GM18867 (cell line): Measurements from ENCODE around the gene PTPRD.

ENCODE experiments used
- ATAC-seq: cut with Tn5 transposase; IDR thresholded peaks from one replicate; pipeline ENCODE4 v1.9.1; 2021; ENCODE audit warnings: mild to moderate bottlenecking, moderate library complexity; ENCODE audit not compliant: unreplicated experiment

The PTPRD gene

DNA sequence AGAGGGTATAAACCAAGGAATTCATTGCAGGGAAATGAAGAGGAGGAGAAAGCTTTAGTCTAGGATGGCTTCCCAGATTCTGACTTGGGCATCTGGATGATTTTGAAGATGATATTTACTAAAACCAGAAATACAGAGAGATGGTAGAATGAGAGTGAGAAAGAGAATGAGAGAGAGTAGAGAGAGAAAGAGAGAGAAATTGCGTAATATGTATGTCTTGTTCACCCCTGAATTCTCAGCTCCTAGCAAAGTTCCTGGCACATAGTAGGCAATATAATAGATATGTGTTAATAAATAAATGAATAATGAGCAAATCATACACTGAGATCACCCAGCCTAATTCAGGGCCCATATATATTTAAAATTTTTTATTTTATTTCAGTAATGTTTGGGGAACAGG, 1723.7 kb downstream of the PTPRD start:
- no peak for ATAC-seq

DNA sequence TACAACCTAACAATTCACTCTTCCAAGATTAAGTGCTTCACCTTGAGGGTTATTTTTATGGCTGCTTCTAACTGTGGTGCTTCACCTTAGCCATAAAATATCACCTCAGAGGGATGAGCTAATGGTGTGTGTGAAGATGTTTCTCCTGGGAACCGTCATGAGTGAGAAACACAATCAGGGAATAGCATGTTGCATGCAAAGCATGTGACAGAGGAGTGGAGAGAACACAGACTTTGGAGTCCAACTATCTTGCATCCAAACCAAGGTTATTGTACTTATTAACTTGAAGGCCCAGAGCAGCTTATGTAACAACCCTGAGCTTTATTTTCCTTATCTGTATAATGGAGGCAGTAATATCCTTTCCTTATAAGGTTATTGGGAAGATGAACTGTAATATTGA, 1724.2 kb downstream of the PTPRD start:
- no peak for ATAC-seq

DNA sequence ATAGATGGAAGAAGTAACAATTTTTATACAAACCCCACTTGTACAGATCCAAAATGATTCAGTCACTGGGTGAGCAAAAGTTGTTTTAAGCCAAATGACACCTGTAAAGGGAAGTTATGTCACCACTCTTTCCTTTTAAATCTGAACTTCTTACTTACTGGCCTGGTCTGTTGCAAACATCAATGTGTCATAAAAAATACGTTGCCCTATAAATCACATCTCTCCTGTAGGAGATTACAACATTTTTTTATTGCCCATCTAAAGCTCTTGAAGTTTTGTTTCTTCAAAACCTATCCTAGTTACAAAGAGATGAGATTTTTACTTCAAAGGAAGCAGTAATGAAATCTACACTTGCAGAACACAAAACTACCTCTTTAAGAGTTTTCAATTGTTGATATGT, 1725.4 kb downstream of the PTPRD start:
- ATAC-seq: no peak

DNA sequence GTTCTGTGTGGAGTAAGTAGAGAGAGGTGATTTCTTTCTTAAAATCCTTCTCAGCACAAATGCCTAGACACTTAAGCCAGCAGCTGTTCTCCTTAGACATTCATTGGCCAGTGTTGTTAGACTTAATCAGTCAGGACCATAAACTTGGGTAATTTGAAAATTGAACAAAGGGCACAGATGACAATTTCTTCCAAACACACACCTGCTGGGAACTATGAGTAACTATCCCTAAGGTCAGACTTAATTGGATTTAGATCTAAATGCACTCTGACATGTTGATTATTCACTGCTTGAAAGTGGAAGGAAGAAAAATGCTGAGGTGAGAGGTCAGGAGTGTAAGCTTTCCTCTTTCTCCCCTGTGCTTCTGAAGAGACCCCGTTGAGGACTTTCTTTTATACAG, 1729.5 kb downstream of the PTPRD start:
- no peak for ATAC-seq

DNA sequence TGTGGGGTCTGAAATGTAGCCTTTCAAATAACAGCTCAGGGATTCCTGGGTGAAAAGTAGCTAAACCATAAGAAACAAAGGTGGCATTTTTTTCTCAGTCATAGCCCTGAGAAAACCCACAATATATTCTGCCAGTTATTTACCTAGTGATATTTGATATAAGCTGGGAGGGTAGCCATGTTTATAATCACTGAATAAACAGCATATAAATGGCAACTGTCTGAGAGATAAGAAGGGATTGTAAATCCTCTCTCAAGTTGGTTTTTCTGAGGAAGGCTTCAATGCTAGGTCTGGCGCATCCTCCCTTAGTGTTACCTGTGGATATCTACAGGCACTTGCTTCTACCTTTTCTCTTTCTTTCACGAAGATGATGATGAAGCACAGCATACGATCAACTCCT, 1732.7 kb downstream of the PTPRD start:
- no peak for ATAC-seq

DNA sequence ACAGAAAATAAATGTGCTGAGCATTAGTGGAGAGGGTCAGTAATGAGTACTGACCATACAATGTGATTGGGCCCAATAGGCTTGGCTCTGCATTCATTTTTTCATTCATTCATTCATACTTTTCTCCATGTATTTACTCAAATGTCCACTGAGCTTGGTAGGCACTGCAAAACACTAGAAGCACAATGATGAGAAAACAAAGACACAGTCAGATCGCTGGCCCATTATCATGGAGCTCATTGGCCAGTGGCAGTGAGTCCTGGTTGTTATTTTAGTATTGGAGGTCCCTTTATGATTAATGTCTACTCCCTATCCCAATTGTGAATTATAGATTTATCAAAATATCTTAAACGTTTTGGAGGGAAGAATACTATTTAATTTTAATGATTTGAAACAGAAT, 1733.5 kb downstream of the PTPRD start:
- ATAC-seq: no peak

DNA sequence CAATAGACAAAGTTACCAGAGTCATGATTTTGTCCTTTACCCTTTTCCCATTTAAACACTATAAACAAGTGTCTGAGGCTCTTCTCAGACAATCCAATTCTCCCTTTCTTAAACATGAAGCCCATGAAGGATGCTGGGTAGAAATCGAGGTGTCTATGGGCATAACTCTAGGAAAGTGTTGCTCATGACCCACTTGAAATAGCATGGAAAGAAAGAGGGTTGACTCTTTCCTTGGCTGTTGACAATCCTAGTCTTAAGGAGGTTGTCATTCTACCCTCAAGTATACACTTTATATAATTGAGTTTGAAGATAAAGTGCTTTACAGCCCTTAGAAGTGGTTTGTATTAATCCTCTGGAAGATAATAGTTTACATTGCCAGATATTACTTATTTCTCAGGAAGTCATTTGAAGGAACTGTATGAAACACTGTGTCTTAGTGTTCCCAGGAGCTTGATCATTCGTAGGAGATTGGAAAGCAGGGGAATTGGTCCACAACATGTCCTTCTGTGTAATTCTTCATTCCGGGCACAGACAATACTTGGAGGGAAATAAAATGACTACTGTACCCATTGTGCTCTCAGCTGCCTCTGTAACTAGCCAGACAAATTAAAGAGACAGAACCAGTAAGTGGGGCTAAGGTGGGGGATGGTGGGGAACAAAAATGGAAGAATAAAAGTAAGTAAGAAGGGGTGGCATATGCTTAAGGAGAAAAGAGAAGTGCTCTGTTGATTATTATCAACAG, 1734.9 kb downstream of the PTPRD start:
- ATAC-seq: no peak

DNA sequence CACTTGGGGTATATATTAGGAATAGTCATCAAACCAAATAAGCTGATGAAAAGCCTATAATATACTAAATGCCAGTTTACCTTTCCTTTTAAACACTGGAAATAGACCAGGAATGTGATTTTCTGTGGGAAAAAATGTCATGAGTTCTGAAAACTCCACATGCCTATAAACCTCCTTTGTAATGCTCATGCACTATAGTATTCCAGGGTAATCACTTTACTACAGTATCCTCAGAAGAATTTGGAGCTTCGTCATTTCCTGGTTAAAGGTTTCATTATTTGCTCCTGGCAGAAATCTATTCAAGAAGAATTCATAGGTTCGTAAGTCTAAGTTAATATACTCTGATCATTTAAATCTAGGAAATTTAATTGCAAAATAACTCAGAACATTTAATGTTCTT, 1736.5 kb downstream of the PTPRD start:
- no peak for ATAC-seq

DNA sequence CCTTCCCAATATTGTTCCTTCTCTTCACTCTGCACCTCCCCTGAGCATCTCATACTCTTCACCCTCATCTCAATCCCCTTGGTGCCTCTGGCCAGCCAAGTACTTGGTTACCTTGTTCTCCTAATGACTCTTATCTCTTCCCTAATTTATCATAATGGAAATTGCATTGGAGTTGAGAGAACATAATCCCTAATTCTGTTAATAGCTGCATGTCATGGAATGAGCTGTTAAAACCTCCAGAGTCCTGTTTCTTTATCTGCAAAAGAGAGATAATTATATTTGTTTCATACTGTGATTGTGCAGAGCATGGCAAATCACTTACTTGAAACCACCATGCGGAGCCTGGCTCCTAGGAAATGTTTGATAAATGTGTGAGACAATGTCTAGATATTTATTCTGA, 1738.3 kb downstream of the PTPRD start:
- ATAC-seq: no peak

DNA sequence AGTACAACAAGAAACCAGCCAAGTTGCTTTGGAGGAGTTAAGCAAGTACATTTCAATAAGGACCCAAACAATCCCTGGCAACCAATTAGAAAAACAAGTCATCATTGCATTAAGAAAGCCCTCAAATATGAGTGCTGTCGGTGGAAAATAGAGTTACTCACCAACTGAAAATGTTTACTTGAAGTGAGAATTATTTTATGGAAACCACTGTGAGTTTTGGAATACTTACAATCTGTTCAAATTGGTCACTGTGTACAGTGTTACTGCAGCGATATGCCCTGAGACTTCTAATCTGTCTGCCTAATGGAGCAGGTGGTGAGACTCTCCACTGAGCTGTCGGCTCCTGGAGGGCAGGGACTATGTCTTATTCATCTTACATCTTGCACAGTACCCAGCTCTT, 1740.0 kb downstream of the PTPRD start:
- no peak for ATAC-seq

DNA sequence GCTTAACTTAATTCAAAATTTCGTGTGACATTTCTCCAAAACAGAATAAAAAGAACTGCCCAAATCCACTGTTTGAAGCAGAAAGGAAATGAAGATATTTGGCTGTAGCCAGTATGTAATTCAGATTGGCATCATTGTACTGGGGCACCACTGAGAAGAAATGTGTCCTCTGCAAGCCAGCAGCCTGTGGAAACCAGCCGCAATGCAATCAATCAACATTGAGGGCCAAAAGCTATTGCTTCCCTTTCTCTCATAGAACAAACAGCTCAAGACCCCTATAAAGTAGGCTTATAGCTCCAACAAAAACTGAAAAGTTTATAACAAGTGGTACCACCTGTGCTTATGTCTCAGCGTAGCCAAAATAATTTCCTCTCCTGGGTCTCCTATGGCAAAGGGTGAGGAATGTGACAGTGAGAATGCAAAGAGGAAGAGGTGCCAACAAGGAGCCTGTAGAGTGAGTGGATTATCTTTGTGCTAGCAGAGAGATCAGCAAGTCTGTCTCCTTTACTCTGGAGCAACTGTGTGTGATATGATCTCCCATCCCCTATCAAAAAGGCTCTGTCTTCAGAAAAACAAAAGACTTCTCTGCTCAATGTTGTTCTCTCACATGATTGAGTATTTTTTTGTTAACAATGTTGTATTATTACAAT, 1740.9 kb downstream of the PTPRD start:
- ATAC-seq: no peak

DNA sequence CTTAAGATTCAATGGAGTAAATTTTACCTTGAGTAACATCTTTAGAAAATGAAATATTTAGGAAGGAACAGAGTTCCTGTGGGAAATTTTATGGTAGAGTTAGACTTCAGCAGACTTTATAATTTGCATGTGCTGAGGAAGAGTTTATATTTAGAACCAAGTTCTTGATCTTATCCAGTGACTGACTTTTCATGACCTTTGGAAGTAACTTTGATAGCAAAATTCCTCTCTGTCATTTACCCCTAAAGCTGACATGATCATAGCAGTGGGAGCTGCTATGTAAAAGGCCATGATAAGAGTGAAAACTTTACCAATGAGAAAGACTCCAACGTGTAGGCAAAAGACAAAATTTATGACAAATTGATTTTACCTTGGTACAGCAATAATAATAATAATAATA, 1741.4 kb downstream of the PTPRD start:
- no peak for ATAC-seq

DNA sequence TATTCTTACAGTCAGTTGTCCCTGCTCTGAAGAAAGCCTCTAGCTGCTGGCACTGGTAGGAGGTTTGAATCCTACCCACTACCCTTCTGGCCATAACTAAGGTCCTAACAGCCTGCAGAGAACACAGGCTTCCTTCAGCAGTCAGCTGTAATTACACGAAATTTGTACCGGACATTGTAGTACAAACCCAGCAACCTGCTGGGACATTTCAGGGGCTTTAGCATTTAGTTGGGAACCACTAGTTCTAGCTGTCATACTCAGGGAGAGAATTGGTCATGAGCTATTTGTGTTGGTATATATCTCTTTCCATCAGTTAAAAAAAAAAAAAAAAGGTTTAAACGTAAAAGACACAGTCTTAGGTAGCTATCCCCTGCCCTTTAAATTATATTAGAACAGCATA, 1743.0 kb downstream of the PTPRD start:
- ATAC-seq: no peak

DNA sequence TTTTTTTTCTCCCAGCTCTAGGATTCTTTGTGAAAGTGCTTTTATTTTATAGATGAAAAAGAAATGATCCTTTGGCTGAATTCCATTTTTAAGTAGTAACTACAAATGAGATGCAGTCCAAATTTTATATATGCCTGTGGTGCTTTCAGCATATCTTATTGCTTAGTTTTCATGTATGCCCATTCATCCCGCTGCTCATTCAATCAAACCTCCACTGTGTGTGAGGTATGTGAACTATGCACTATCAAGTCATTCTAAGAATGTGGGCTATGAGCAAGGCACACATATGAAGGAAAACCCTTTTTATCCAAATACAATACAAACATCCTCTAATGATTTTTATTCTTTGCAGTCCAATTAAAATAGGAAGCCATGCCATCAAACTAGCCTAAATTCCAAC, 1744.2 kb downstream of the PTPRD start:
- no peak for ATAC-seq

DNA sequence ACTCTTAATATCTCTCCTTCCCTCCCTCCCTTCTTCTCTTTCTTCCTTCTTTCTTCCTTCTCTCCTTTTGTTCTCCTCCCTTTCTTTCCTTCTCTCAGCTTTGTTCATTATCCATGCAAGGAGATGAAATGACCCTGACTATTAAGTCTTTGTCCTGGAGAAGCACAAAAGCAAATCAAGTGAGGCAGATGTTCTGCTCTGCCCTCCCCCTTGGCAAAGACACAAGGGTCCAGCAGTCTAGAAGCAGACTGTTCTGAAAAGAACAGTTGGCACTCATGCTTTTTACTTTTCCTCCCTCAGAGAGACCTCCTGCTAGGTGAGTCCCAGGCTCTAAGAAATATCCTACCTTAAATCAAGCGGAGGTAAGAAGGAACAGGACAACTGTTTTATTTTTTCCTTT, 1745.7 kb downstream of the PTPRD start:
- ATAC-seq: no peak

DNA sequence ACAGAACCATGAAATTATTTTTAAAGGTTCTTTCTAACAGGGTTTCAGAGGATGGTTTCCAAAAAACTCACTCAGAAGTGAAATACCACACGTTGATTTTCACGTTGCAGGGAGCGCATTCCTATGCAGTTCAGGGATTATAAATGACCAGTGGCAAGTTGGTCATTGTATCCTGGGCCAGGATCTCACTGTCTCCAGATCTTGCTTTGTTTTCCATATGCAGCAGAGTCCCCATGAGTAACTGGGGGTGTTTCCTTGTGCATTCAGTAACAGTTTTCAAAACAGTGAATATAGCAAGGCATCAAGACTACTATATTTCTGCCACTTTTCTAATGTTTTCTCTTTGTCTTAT, 1748.3 kb downstream of the PTPRD start:
- no peak for ATAC-seq

DNA sequence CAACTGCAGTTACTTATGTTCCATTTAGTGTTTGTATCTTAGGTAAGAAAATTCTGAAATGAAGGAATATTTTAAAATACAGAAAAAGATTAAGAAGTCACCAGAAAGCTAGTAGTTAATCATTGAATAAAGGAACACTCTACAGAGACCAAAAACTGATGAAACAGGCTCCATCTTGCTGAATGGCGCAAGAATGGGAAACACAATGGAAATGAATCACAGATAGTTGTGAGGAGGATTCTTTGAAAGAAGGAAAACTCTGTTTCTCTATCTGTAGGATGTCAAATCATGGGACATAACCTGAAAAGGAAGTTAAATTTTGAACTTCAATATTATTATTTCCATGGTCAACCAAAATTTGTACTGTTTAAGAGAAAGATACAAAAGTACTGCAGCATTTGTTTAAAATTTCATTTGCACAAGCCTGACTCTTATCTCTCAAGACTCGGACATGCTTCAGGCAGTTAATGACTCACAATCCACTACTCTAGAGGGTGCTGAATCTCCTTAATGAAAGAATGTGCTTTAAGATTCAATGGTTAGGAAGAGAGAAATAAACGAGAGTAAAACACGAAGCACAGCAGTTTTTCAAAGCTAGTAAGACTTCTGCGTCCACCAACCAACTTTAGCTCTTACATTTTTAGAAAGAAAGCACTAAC, 1748.8 kb downstream of the PTPRD start:
- ATAC-seq: no peak

DNA sequence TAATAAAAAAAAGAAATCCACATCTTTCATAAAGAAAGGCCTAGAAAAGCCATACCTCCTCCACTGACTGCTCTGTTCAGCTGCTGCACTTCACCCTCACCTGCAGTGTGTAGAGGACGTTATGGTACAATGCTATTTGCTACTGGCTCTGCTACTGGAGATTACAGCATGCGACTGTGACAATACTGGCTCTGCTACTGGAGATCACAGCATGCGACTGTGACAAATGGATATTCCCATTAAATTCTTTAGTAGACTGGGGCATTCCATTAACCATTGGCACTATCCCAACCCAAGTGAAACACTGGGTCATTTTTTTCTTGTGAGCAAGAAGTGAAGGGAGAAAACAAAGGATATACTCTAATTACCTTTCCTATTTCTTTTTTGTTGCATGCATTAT, 1749.7 kb downstream of the PTPRD start:
- no peak for ATAC-seq

DNA sequence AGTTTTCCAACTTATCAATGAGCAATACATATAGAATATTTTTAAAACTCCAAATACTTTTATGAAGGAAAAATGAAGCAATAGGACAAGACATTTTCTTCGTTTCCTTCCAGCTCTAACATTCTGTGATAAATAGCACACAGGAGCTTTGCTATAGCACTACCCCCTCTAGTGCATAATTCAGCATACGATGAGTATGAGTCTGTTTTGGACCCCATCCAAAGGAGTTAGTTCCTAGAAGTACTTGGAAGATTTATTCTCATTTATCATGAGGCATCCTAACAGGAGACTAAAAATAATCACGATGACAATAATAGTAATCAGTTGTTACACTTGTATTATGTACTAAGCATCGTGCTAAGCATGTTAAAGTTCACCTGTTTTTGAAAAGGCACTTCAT, 1751.9 kb downstream of the PTPRD start:
- no peak for ATAC-seq

DNA sequence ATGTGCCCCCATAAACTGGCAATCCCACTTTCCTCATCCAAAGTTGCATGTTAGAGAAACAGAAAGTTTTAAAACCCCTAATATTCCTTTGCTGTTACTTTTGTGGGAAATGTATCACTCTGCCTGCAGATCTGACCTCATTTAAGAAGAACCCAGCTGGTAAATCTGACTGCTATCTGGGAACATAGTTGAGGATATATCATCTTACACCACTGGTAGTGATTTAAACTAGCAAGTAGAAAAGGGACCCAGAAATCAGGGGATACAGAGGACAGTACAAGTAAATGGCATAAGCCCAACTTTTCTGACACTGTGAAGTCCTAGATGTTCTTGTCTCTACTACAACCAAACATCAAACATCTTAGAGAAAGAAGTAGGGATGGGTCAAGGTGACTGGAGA, 1752.7 kb downstream of the PTPRD start:
- no peak for ATAC-seq

DNA sequence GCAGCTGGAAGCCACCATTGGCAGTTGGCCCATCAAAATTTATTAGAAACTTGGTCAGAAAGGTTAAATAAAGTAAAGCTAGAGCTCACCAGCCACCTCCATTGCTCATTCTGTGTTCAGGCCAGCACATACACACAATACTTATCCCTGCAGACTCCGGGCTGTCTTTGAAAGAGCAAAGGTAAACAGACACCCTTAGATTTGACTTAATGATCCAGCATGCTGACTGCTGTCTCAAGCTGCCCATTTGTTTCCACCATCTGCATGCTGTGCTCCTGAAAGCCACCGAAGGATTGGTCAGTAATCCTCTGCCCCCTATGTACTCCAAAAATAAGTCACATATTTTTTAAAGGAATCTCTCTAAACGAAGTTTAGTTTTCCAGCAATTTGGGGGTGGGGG, 1753.4 kb downstream of the PTPRD start:
- no peak for ATAC-seq

DNA sequence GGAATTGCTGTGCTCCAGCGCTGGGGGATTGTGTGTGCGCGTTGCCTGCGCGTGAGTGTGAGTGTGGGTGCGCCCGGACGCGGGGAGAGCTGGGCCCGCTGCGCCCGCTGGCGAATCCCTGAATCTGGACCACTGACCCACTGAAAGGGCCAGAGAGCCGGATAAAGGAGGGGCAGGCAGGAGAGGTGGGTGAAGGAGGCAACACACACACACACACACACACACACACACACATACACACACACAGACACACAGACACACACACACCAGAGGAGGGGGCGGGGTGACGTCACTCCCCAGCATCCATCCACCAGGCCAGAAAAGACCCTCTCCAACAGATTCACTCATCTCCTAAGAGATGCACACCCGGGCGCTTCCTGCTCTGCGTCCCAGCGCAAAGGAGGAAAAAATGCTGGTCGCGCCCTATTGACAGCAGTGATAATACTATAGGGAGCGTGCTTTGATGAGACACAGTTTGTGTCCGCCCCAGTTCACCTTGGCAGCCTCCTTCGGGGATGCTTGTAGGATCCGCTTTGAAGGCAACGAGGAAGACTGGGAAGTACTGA, 1754.1 kb downstream of the PTPRD start:
- no peak for ATAC-seq
